BE2C (cell line): ENCODE results near the gene CPE.

Experiments
- DNase-seq: peaks from one replicate; pipeline ENCODE4 v3.0.0-alpha.2; 2020
- H3K27me3 ChIP-seq: fragments of 250-450 bp; sonication (Bioruptor Pico); 2 replicates; pipeline ENCODE4 v1.5.1; 2020; ENCODE audit warnings: mild to moderate bottlenecking
- H3K36me3 ChIP-seq: fragments of 250-450 bp; sonication (Bioruptor Pico); 2 replicates; pipeline ENCODE4 v1.5.1; 2020; ENCODE audit warnings: mild to moderate bottlenecking
- H3K4me1 ChIP-seq: fragments of 250-450 bp; sonication (Bioruptor Pico); 2 replicates; pipeline ENCODE4 v1.5.1; 2020
- H3K4me3 ChIP-seq: 2 replicates; pipeline ENCODE4 v1.5.1; 2011; ENCODE audit warnings: low read depth, low read length
- H3K9me3 ChIP-seq: fragments of 250-450 bp; sonication (Bioruptor Pico); 2 replicates; pipeline ENCODE4 v1.5.1; 2020
- CTCF ChIP-seq: IDR thresholded peaks from 2 replicates; pipeline ENCODE4 v1.5.1; 2012; ENCODE audit warnings: mild to moderate bottlenecking, low read depth, low read length

Gene CPE

GRCh38 chr4:165364452-165365080 is 14.2 kb upstream of the CPE start:
- TF ChIP-seq CTCF = no peak
- H3K9me3 ChIP-seq = no peaks in the 10 kb centered on the region
- H3K27me3 ChIP-seq = 0 out of 2 replicates have a peak, but pooled peaks cover 3% of the 10 kb centered on the region
- H3K4me1 ChIP-seq = no peaks in the 10 kb centered on the region
- H3K36me3 ChIP-seq = no peaks in the 10 kb centered on the region
- no peak overlapping the region for H3K4me3 ChIP-seq
- no peak for DNase-seq

DNA sequence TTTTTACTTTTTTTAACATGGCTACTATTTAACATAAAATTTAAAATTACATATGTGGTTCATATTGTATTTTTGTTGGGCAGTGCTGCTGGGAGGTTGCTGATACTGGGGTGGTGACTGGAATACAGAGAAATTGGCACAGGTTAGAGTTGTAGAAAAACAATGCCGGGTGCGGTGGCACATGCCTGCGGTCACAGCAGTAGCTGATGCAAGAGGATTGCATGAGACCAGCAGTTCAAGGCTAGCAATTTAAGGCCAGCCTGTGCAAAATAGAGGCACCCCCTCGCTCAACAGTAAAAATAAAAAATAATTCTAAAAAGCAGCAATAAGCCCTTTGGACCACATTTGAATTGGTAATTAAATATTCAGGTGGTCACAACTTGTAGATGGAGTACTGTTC is 11.8 kb upstream of the CPE start:
- TF ChIP-seq CTCF = no peak
- DNase-seq = no peak

GRCh38 chr4:165368114-165368513 is 10.7 kb upstream of the CPE start:
- H3K27me3 ChIP-seq = no peaks in the 10 kb centered on the region
- no peak for DNase-seq
- no peaks in the 10 kb centered on the region for H3K36me3 ChIP-seq
- H3K9me3 ChIP-seq = no peaks in the 10 kb centered on the region
- no peaks in the 10 kb centered on the region for H3K4me1 ChIP-seq
- H3K4me3 ChIP-seq = no peak overlapping the region
- TF ChIP-seq CTCF = no peak

More for the DNA sequence above, 11.8 kb upstream of the CPE start:
- Histone ChIP-seq H3K27me3 (no peaks in the 10 kb centered on the region), H3K36me3 (no peaks in the 10 kb centered on the region), H3K4me3 (no peak overlapping the region), H3K9me3 (no peaks in the 10 kb centered on the region), H3K4me1 (no peaks in the 10 kb centered on the region)

DNA sequence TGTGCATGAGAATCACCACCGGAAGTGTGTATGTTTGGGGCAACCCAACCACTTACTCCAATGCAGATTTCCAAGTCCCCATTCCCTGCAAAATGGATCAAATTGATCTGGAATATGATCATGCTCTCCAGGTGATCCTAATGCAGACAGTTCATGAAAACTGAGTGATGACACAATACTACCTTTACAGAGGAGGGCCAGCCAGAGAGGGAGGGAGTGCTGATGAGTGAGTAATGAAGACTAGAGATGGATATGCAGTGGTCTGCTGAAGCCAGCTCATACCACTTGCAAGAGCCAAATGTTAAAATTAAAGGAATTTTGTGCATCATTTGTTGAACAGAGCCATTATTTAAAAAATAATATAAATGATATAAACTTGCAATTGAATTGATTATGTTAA is 10.2 kb upstream of the CPE start:
- Histone ChIP-seq H3K9me3 (no peaks in the 10 kb centered on the region), H3K4me1 (no peaks in the 10 kb centered on the region), H3K27me3 (no peaks in the 10 kb centered on the region), H3K36me3 (no peaks in the 10 kb centered on the region), H3K4me3 (no peak overlapping the region)
- DNase-seq = no peak
- no peak for TF ChIP-seq CTCF

GRCh38 chr4:165369522-165369921 is 9.3 kb upstream of the CPE start:
- DNase-seq = no peak
- Histone ChIP-seq H3K4me3 (no peak overlapping the region), H3K36me3 (no peaks in the 10 kb centered on the region), H3K9me3 (no peaks in the 10 kb centered on the region), H3K27me3 (no peaks in the 10 kb centered on the region), H3K4me1 (no peaks in the 10 kb centered on the region)
- no peak for TF ChIP-seq CTCF

DNA sequence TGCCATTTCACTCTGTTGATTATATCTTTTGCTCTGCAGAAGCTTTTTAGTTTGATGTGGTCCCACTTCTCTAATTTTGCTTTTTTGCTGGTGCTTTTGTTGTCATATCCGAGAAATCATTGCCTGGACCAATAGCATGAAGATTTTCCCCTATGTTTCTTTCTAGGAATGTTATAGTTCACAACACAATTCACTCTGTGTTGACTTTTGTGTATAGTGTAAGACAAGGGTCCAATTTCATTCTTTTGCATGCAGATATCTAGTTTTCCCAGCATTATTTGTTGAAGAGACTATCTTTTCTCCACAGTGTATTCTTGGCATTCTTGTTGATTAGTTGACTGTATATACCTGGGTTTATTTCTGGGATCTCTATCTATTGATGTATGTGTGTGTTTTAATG is 8.3 kb upstream of the CPE start:
- no peak for TF ChIP-seq CTCF
- Histone ChIP-seq H3K27me3 (no peaks in the 10 kb centered on the region), H3K4me1 (no peaks in the 10 kb centered on the region), H3K9me3 (no peaks in the 10 kb centered on the region), H3K36me3 (no peaks in the 10 kb centered on the region), H3K4me3 (no peak overlapping the region)
- DNase-seq = no peak
